Lung (tissue), 12 donors: ENCODE measurements around the gene RABGAP1L. TPM values are rescaled to one million over a fixed set of nuclear protein-coding genes. Genes with fewer than 3 reads are reported as not detected.

Experiments
- ATAC-seq: fragments of 200-7000 bp; cut with Tn5 transposase; one replicate; pipeline ENCODE4 v1.9.1; 2020; ENCODE audit warnings: moderate number of reproducible peaks; ENCODE audit not compliant: insufficient read depth, low FRiP score
- DNase-seq, 3 donors: peaks; one replicate each; pipeline ENCODE4 v3.0.0-alpha.2; 2013 to 2017
- H3K27ac ChIP-seq, 2 donors: one replicate each; pipeline ENCODE4 v1.5.1; 2013; ENCODE audit warnings: mild to moderate bottlenecking in 2 of 2, moderate library complexity in 2 of 2, control low read depth in 1 of 2, inconsistent platforms in 1 of 2, low read depth in 1 of 2, low read length in 1 of 2
- H3K27me3 ChIP-seq, 3 donors: one replicate each; pipeline ENCODE4 v1.5.1; 2013; ENCODE audit warnings: low read length in 2 of 3; ENCODE audit not compliant: control insufficient read depth in 3 of 3, insufficient read depth in 3 of 3
- H3K36me3 ChIP-seq, 4 donors: one replicate each; pipeline ENCODE4 v1.5.1; 2013; ENCODE audit warnings: low read length in 4 of 4, mild to moderate bottlenecking in 1 of 4, moderate library complexity in 1 of 4; ENCODE audit not compliant: control insufficient read depth in 4 of 4, insufficient read depth in 4 of 4
- H3K4me1 ChIP-seq, 5 donors: one replicate each; pipeline ENCODE4 v1.5.1; 2013; ENCODE audit warnings: low read length in 5 of 5, mild to moderate bottlenecking in 2 of 5, moderate library complexity in 1 of 5; ENCODE audit not compliant: control insufficient read depth in 5 of 5, insufficient read depth in 5 of 5
- H3K4me3 ChIP-seq: one replicate; pipeline ENCODE4 v1.5.1; 2013; ENCODE audit warnings: mild to moderate bottlenecking, control low read depth, moderate library complexity
- H3K9ac ChIP-seq, 2 donors: one replicate each; pipeline ENCODE4 v1.5.1; 2013; ENCODE audit warnings: low read length in 2 of 2, control low read depth in 1 of 2; ENCODE audit not compliant: insufficient read depth in 1 of 2
- H3K9me3 ChIP-seq, 4 donors: one replicate each; pipeline ENCODE4 v1.5.1; 2013; ENCODE audit warnings: low read length in 3 of 4, mild to moderate bottlenecking in 1 of 4, moderate library complexity in 1 of 4; ENCODE audit not compliant: control insufficient read depth in 4 of 4, insufficient read depth in 3 of 4
- WGBS, 2 donors: extraction: QIAGEN DNeasy Blood & Tissue Kit; methylation state at CpG; one replicate each; pipeline ENCODE4 v1.1.7; 2013; 5-methylcytosine and 5-hydroxymethylcytosine counted together
- polyA plus RNA-seq, 2 donors: library from polyadenylated mRNA; stranded (reverse); fragments of 200-250 nt; gene quantifications; one replicate each; pipeline ENCODE4 v1.2.1, GENCODE V29; 2013
- total RNA-seq, 2 donors: library from RNA; depleted of rRNA in 1 of 2; stranded (reverse); fragments of >200 nt in 1 of 2; gene quantifications; one replicate each; pipeline ENCODE4 v1.2.1, GENCODE V29; 2014 to 2021
- TF ChIP-seq, protein P1 (sequence below): IDR thresholded peaks from 2 replicates; pipeline ENCODE4 v1.5.1; 2012; ENCODE audit warnings: mild to moderate bottlenecking; ENCODE audit errors: control extremely low read depth, extremely low read depth
- donor health status: control.
- donor health status: control.
- donor health status: Bipolar disorder and iron deficiency.
- donor health status: healthy.
- donor health status: DM: yes; HTN: yes; CAD: no.

Gene RABGAP1L
- total and polyA plus RNA-seq, 4 donors: 16.0 to 123 (median 44.5) TPM

DNA sequence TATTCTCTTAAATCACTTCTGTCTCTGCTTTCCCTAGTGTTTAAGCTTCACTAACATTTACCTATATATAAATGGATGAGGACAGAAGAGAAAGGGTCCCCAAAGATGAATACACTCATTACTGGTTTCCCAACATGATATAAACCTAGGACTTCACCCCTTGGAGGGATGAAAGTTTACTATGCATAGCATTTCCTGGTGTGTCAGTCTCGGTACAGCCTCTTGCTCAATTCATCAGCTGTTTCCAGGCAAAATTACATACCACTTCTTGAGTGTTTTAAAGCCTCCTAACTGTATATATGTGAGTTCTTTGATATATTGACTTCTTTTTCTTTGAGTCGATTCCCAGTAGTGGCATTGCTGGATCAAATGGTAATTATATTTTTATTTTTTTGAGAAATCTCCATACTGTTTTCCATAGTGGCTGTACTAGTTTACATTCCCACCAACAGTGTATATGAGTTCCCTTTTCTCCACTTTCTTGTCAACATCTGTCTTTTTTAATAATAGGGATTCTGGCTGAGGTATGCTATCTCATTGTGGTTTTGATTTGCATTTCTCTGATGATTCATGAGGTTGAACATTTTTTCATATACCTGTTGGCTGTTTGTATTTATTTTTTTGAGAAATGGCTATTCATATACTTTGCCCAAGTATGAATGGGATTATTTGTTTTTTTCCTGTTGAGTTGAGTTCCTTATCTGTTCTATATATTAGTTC lies 581.1 kb downstream of the RABGAP1L start:
- Histone ChIP-seq H3K27ac (no peak overlapping the region), H3K4me3 (no peak overlapping the region), H3K9me3 (peaks cover 0 to 3% (median 0%) of the 10 kb centered on the region in 4 donors), H3K27me3 (no peaks in the 10 kb centered on the region), H3K36me3 (peaks cover 0 to 4% (median 0%) of the 10 kb centered on the region in 4 donors), H3K4me1 (peaks cover 0 to 4% (median 0%) of the 10 kb centered on the region in 5 donors), H3K9ac (no peak overlapping the region)
- TF ChIP-seq, protein P1, sequence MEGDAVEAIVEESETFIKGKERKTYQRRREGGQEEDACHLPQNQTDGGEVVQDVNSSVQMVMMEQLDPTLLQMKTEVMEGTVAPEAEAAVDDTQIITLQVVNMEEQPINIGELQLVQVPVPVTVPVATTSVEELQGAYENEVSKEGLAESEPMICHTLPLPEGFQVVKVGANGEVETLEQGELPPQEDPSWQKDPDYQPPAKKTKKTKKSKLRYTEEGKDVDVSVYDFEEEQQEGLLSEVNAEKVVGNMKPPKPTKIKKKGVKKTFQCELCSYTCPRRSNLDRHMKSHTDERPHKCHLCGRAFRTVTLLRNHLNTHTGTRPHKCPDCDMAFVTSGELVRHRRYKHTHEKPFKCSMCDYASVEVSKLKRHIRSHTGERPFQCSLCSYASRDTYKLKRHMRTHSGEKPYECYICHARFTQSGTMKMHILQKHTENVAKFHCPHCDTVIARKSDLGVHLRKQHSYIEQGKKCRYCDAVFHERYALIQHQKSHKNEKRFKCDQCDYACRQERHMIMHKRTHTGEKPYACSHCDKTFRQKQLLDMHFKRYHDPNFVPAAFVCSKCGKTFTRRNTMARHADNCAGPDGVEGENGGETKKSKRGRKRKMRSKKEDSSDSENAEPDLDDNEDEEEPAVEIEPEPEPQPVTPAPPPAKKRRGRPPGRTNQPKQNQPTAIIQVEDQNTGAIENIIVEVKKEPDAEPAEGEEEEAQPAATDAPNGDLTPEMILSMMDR: no peak
- ATAC-seq (no peak), DNase-seq (peak in 1 of 3 donors; percentile 26)
- WGBS, 2 donors: 45 to 52% methylated on average over 2 of the region's 2 CpGs

DNA sequence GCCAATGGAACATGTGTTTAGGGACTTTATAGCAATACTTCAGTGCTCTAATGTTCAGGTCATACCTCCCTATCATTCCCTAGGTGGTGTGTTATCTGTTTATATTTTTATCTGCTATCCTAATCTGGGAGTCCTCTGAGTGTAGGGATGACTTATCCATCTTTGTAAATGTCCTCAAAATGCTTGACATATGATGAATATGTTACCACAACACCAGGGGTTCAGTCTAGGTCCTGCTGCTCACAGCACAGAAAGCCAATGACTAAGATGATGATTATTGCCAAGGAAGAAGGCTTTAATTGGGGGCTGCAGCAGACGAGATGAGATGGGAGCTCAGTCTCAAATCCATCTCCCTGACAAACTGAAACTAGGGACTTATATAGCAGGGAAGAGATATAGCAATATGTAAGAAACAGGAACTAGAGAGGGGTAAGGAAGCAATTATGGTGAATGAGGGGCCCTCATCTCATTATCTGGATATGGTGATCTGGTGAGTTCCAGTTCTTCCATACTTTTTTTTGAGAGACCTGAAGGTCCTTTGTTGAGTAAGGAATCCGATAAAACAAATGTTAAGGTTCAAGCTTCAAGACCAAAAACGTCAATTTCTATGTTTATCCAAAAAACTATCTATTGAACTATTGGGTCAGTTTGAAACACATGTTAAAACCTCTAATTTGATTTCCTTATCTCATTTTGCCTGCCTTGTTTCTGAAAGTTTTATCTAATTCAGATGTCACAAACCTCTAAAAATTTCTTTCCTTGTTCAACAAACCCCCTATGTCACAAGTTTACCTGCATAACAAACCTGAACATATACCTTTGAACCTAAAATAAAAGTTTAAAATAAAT lies 583.7 kb downstream of the RABGAP1L start:
- DNase-seq (no peak), ATAC-seq (no peak)
- H3K36me3 ChIP-seq: peaks cover 0 to under 1% (median 0%) of the 10 kb centered on the region in 4 donors
- TF ChIP-seq, protein P1: no peak
- H3K9ac ChIP-seq: no peak overlapping the region
- no peaks in the 10 kb centered on the region for H3K27me3 ChIP-seq
- no peak overlapping the region for H3K27ac ChIP-seq
- H3K4me3 ChIP-seq: no peak overlapping the region
- H3K9me3 ChIP-seq: no peaks in the 10 kb centered on the region
- WGBS, 2 donors: 65 to 77% methylated on average over 3 of the region's 3 CpGs
- peaks cover 0 to 4% (median 0%) of the 10 kb centered on the region in 5 donors for H3K4me1 ChIP-seq

DNA sequence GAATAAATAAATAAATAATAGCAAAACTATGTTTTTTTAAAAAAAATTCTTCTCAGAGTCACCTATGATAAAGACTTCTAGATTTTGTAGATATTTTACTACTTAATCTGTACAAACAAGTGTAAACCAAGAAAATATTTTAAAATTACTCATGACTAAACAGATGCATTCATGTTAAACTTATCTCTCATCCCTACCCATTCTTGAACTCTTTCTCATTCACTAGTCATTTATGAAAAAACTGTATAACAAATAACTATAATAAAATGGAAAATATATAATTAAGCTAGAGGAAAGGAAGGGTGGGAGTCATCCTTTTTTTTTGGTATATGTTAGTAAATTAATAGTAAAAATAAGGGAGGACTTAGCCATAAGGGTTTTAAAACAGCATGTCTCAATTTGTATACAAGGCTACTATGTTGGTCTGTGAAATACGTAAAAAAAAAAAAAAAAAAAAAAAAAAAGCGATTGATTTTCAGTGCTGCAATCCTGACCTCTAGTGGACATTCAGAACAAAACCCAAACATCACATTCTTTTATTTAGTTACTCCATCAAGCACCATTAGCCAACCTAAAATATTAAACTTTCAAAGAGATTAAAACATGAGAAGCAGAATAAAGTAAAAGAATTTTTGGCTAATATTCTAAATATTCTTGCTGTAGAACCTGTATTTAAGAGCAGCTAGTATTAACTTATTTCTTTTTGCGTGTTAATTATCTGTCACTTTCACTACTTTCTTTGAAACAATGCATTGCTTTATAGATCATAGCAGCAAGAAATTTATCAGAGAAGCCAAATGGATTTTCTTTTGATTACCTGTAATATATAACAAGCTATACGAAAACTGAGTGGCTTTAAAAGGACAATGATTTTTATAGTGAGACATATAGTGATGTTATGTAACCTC lies 584.6 kb downstream of the RABGAP1L start:
- ATAC-seq: no peak
- peak in 2 of 3 donors; percentile 73 to 76 for DNase-seq

More for the DNA sequence above, 584.6 kb downstream of the RABGAP1L start:
- Histone ChIP-seq H3K9me3 (no peaks in the 10 kb centered on the region), H3K9ac (no peak overlapping the region), H3K36me3 (no peaks in the 10 kb centered on the region), H3K27ac (no peak overlapping the region), H3K4me1 (peaks cover 0 to 4% (median 0%) of the 10 kb centered on the region in 5 donors), H3K4me3 (no peak overlapping the region), H3K27me3 (no peaks in the 10 kb centered on the region)
- TF ChIP-seq, protein P1: peak; percentile 44
- WGBS, 2 donors: 36 to 41% methylated on average over 4 of the region's 4 CpGs
